Loucy (cell line): ENCODE results near the gene PRORP.

Experiments
- H2AFZ ChIP-seq: fragments of 200-600 bp; sonication (generic); 2 replicates; pipeline ENCODE4 v1.6.0; 2016; ENCODE audit warnings: antibody characterized with exemption, mild to moderate bottlenecking, low read length, moderate library complexity
- H3F3A ChIP-seq: fragments of 200-600 bp; 2 replicates; pipeline ENCODE4 v1.6.0; 2016; ENCODE audit warnings: antibody characterized with exemption, low read depth, mild to moderate bottlenecking
- H3K27me3 ChIP-seq: fragments of 200-600 bp; sonication (generic); 2 replicates; pipeline ENCODE4 v1.6.1; 2014; ENCODE audit warnings: low read length, mild to moderate bottlenecking; ENCODE audit not compliant: insufficient read depth, poor library complexity, severe bottlenecking
- H3K36me3 ChIP-seq: fragments of 200-600 bp; sonication (generic); 2 replicates; pipeline ENCODE4 v1.6.1; 2016; ENCODE audit warnings: low read length; ENCODE audit not compliant: insufficient read depth
- H3K4me1 ChIP-seq: fragments of 200-600 bp; sonication (generic); 2 replicates; pipeline ENCODE4 v1.5.1; 2014; ENCODE audit warnings: low read length, mild to moderate bottlenecking; ENCODE audit not compliant: insufficient read depth, poor library complexity, severe bottlenecking
- H3K4me2 ChIP-seq: fragments of 200-600 bp; sonication (generic); 2 replicates; pipeline ENCODE4 v1.6.0; 2014; ENCODE audit warnings: antibody characterized with exemption, low read length, low read depth, mild to moderate bottlenecking; ENCODE audit not compliant: poor library complexity, severe bottlenecking
- H3K4me3 ChIP-seq: fragments of 200-600 bp; sonication (generic); 2 replicates; pipeline ENCODE4 v1.5.1; 2014; ENCODE audit warnings: low read length, mild to moderate bottlenecking, mixed read lengths; ENCODE audit not compliant: poor library complexity, severe bottlenecking
- H3K79me2 ChIP-seq: fragments of 200-600 bp; sonication (generic); 2 replicates; pipeline ENCODE4 v1.6.1; 2014; ENCODE audit warnings: low read length; ENCODE audit not compliant: insufficient read depth
- H3K9ac ChIP-seq: fragments of 200-600 bp; sonication (generic); 2 replicates; pipeline ENCODE4 v1.6.0; 2014; ENCODE audit warnings: mild to moderate bottlenecking, low read depth, low read length, moderate library complexity; ENCODE audit not compliant: poor library complexity, severe bottlenecking
- H3K9me2 ChIP-seq: fragments of 200-600 bp; sonication (generic); replicated peaks from 2 replicates; pipeline ENCODE4 v1.6.1; 2016; ENCODE audit warnings: low read depth, low read length, mixed read lengths
- H3K9me3 ChIP-seq: fragments of 200-600 bp; sonication (generic); 2 replicates; pipeline ENCODE4 v1.6.1; 2014; ENCODE audit warnings: mild to moderate bottlenecking, antibody characterized with exemption, low read length, low read depth; ENCODE audit not compliant: insufficient read depth
- H4K20me1 ChIP-seq: fragments of 200-600 bp; sonication (generic); 2 replicates; pipeline ENCODE4 v1.6.0; 2014; ENCODE audit warnings: antibody characterized with exemption, low read length, mild to moderate bottlenecking; ENCODE audit not compliant: insufficient read depth, poor library complexity, severe bottlenecking
- CTCF ChIP-seq: fragments of 200-600 bp; sonication (generic); conservative IDR thresholded peaks from 2 replicates; pipeline ENCODE4 v1.5.1; 2014; ENCODE audit warnings: mild to moderate bottlenecking, antibody characterized with exemption, low read length
- EZH2phosphoT487 ChIP-seq: fragments of 200-600 bp; IDR thresholded peaks from 2 replicates; pipeline ENCODE4 v1.6.1; 2018; ENCODE audit warnings: antibody characterized with exemption, mild to moderate bottlenecking, moderate library complexity, borderline replicate concordance

PRORP gene

GRCh38 chr14:35144029-35144428 lies 21.7 kb downstream of the PRORP start:
- H3K9me2 ChIP-seq: no peaks in the 10 kb centered on the region
- H3K36me3 ChIP-seq: peaks cover 7% of the 10 kb centered on the region
- peaks cover 4% of the 10 kb centered on the region for H4K20me1 ChIP-seq
- H3K9ac ChIP-seq: no peak overlapping the region
- no peaks in the 10 kb centered on the region for H3F3A ChIP-seq
- no peak overlapping the region for H3K4me2 ChIP-seq
- TF ChIP-seq EZH2phosphoT487: no peak
- no peak for TF ChIP-seq CTCF
- no peaks in the 10 kb centered on the region for H3K27me3 ChIP-seq
- H3K4me3 ChIP-seq: no peak overlapping the region
- H2AFZ ChIP-seq: no peak overlapping the region
- H3K9me3 ChIP-seq: no peaks in the 10 kb centered on the region
- peaks cover 15% of the 10 kb centered on the region for H3K79me2 ChIP-seq
- H3K4me1 ChIP-seq: peaks cover 2% of the 10 kb centered on the region

GRCh38 chr14:35146711-35147149 lies 24.4 kb downstream of the PRORP start:
- H3K36me3 ChIP-seq: peaks cover 7% of the 10 kb centered on the region
- no peak overlapping the region for H2AFZ ChIP-seq
- peaks cover 2% of the 10 kb centered on the region for H3K4me1 ChIP-seq
- H3K4me2 ChIP-seq: no peak overlapping the region
- H3K79me2 ChIP-seq: peaks cover 31% of the 10 kb centered on the region
- no peaks in the 10 kb centered on the region for H3K9me2 ChIP-seq
- H3K4me3 ChIP-seq: no peak overlapping the region
- H3K27me3 ChIP-seq: no peaks in the 10 kb centered on the region
- H3K9me3 ChIP-seq: no peaks in the 10 kb centered on the region
- no peaks in the 10 kb centered on the region for H4K20me1 ChIP-seq
- H3K9ac ChIP-seq: no peak overlapping the region
- TF ChIP-seq CTCF (no peak), EZH2phosphoT487 (no peak)
- no peaks in the 10 kb centered on the region for H3F3A ChIP-seq

- Histone ChIP-seq H3K9me3 (no peaks in the 10 kb centered on the region), H3K4me1 (peaks cover 2% of the 10 kb centered on the region), H3K4me3 (no peak overlapping the region), H3K79me2 (peaks cover 31% of the 10 kb centered on the region), H4K20me1 (no peaks in the 10 kb centered on the region), H3K9ac (no peak overlapping the region), H3K27me3 (no peaks in the 10 kb centered on the region), H3K9me2 (no peaks in the 10 kb centered on the region), H3K36me3 (peaks cover 7% of the 10 kb centered on the region), H2AFZ (no peak overlapping the region), H3F3A (no peaks in the 10 kb centered on the region), H3K4me2 (no peak overlapping the region)
- no peak for TF ChIP-seq EZH2phosphoT487
- TF ChIP-seq CTCF: no peak
Measured at GRCh38 chr14:35147186-35147585, 24.8 kb downstream of the PRORP start.
